Measurements from ENCODE around the gene UGDH.
A peak's percentile ranks its signal among the peaks of the same experiment; 100 is the strongest.
"Not testable (repeated sequence)": the region's sequence is repeated elsewhere in the genome, so short reads cannot be mapped to it uniquely, and the experiment has no call there.

Gene UGDH

DNA sequence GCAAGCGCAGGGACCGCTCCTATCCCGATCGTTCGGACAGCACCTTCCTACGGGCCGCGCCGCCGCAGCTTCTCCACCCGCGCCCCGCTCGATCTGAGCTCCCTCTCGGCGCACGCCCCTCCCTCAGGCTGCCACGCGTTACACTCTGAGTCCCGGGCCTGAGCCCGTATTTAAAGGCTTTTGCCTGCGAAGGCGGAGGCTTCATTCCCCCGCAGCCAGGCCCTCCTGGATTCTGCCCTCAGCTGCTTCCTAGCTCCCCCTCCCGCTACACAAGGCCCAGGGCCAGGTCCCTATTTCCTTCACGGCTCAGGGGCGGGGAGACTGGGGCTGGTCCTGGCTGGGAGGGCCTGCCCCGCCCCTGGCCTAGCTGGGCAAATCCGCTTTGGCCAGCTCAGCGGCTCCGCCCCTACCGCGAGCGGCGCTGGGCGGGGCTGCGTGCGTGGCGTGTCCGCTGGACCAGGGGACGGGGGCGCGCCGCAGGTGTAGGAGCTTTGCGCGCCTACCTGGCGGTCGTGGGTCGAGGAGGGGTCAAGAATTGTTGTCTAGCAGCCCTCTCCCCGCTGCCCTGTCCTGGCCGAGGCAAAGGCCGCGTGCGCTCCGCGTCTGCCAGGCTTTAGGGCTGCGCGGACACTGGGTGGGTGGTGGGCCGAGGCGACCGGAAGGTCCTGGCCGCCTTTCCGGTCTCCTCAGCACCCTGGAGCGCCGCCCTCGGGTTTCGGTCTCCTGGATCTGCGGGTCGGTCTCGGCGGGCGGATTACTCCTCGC, at the start of gene UGDH:
Gene UGDH, minus strand, starts transcription at position 144 of the 765 bp plus-strand sequence. CDS start 5,927 bp downstream, outside the sequence.
- peak; percentile 99 for DNase-seq

DNA sequence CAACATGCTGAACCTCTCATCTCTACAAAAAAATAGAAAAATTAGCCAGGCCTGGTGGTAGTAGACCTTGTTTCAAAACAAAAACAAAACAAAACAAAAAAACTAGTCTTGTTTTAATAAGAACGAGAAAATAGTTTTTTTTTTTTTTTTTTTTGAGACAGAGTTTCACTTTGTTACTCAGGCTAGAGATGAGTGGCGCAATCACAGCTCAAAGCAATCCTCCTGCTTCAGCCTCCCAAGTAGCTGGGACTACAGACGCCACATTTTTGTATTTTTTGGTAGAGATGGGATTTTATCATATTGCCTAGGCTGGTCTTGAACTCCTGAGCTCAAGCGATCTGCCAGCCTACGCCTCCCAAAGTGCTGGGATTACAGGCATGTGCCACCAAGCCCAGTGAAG, 47.7 kb upstream of the UGDH start:
- no peak for DNase-seq

DNA sequence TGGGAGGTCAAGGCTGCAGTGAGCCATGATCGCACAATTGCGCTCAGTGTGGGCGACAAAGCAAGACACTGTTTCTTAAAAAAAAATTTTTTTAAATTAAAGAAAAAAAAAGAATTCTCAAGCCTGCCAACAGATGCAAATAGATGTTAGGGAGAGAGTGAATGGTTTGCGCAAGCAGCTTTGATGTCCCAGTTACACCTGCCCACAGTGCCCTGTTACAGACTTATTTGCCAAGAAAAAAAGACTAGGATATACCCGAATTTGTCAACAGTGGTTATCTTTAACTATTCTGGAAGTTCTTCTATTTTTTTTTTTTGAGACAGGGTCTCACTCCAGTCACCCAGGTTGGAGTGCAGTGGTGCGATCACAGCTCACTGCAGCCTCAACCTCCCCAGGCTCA, 44.3 kb upstream of the UGDH start:
- DNase-seq = no peak

- no peak for DNase-seq
Measured at GRCh38 chr4:39571054-39571453, 43.8 kb upstream of the UGDH start.

- DNase-seq = no peak
Measured at GRCh38 chr4:39569209-39569608, 42.0 kb upstream of the UGDH start.

DNA sequence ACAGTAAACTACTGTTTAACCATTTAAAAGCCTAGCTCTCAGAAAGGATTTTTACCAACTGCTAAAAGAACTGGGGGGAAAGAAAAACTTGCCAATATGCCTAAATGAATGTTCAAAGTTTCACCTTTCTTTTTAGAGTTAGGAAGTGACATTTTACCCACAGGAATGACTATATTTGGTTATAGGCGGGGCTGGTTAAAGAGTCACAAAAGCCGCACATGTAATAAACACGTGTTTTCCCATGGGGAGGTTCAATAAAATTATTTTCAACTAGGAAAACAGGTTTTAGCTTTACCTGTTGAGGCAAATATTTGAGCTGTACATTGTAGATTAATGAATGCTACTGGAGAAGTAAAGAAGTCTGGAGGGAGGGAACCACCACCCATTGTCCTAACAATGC, 41.6 kb upstream of the UGDH start:
- peak; percentile 4 for DNase-seq

DNA sequence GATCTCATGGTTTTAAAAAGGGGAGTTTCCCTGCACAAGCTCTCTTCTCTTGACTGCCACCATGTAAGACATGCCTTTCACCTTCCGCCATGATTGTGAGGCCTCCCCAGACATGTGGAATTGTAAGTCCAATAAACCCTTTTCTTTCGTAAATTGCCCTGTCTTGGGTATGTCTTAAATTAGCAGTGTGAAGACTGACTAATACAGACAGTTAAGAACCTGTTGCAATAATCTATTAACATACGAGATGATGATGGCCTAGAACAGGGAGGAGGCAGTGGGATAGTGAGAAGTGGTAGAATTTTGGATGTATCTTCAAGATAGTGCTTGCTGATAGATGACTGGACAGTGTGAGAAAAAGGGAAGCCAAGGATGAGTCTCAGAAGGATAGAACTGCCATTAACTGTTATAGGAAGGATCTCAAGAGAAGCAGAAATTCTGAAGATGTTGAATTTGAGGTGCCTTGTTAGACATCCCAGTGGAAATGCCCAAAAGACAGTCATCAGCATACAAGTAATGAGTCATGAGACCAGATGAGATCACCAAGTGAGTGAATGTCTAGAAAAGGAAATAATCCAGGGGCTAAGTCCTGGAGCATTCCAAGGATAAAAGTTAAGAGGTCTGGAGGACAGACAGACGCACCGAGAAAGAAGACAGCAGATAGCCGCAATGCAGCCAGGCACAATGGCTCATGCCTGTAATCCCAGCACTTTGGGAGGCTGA, 38.8 kb upstream of the UGDH start:
- DNase-seq = no peak

DNA sequence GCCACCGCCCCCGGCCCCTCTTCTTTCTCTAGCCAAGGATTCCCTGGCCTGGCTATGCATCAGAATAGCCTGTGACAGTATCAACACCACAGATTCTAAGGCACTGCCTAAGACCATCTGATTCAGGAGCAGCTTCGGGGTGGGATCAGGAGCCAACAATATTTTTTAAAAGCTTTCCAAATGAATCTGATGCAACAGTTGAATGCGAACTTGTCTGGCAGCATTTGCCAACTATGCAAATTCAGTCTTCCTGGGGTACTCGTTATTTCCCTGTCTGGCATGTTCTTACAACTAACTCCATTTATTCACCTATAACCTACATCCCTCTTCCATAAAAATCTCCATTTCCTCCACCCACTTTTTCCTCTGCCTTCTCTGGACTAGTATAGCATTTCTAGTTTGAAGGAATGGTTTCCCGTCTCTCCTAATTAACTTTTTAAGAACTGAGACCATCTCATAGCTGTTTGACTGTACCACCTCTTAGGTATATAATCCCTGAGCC, 36.2 kb upstream of the UGDH start:
- no peak for DNase-seq

GRCh38 chr4:39562792-39563191, 35.6 kb upstream of the UGDH start:
- no peak for DNase-seq

GRCh38 chr4:39559626-39560025, 32.4 kb upstream of the UGDH start:
- no peak for DNase-seq

GRCh38 chr4:39555472-39555871, 28.2 kb upstream of the UGDH start:
- DNase-seq = no peak

DNA sequence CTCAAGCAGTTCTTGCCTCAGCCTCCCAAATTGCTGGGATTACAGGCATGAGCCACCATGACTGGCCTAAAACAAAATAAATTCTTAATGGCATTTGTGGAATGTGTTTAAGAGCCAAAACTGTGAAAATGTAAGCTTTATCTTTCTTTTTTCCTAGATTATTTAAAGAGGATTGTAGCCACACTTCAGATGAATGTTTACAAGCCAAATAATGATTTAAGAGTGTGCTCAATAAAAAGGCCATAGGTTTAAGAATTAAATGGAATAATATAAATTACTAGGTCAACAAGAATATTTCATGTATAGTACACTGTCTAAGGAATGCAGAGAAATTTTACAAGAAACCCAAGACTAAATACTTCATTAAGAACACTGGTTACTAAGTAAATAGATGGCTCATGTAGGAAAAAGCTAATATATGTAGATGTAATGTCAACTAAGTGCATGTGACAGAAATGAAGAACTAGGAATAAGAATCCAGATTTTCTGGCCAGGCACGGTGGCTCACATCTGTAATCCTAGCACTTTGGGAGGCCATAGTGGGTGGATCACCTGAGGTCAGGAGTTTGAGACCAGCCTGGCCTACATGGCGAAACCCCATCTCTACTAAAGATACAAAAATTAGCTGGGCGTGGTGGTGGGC, 21.3 kb upstream of the UGDH start:
- DNase-seq = no peak

GRCh38 chr4:39544580-39545315, 17.5 kb upstream of the UGDH start:
- no peak for DNase-seq

- not testable (repeated sequence) for DNase-seq
Measured at GRCh38 chr4:39544080-39544479, 16.8 kb upstream of the UGDH start.

- DNase-seq = no peak
Measured at GRCh38 chr4:39543034-39543433, 15.8 kb upstream of the UGDH start.

DNA sequence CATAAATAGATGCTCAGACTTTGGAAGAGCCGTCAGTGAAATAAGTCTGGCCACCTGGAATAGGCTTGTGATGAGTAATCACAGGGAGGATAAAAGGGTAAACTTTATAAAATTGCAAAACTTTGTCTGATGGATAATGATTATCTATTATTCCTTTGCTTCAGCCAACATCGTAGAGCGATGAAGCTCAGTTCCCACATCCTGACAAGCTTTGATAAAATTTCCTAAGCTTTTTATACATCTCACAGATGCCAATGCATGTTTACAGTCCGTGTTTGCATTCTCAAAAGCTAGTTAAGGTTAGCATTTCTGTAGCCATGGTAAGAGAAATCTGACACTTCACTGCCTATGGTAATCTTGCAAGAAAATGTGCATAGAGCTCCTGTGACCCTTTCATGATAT, 15.4 kb upstream of the UGDH start:
- no peak for DNase-seq

- DNase-seq = no peak
Measured at GRCh38 chr4:39541987-39542610, 14.9 kb upstream of the UGDH start.

DNA sequence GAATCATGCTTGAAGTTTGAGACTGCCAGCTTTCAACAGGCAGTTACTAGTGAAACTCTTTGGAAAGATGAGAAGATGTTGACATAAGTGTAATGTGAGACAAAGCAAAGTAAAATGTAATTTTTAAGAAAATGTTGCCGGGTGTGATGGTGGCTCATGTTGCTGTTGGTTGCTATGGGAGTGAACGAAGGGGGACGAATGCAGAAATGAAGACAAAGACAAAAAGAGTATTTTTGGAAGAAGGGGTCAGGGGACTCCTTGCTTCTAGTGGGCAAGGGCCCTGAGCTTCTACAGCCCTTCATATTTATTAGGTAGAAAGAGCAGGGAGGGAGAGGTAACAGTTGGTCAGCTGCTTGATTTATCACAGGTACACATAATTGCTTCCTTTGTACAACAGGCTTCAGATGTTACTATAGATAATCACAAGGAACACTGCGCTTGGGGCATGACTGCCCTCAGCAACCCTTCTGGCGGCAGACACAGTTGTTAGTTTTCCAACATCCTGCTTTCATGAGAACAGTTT, 11.9 kb upstream of the UGDH start:
- DNase-seq = peak; percentile 24

GRCh38 chr4:39533541-39533940, 6.3 kb upstream of the UGDH start:
- no peak for DNase-seq

DNA sequence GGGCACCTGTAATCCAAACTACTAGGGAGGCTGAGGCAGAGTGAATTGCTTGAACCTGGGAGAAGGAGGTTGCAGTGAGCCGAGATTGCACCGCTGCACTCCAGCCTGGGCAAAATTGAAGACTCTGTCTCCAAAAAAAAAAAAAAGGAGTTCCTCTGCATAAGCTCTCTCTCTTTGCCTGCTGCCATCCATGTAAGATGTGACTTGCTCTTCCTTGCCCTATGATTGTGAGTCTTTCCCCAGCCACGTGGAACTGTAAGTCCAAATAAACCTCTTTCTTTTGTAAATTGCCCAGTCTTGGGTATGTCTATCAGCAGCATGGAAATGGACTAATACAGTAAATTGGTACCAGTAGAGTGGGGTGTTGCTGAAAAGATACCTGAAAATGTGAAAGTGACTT, 5.0 kb upstream of the UGDH start:
- DNase-seq = not testable (repeated sequence)

DNA sequence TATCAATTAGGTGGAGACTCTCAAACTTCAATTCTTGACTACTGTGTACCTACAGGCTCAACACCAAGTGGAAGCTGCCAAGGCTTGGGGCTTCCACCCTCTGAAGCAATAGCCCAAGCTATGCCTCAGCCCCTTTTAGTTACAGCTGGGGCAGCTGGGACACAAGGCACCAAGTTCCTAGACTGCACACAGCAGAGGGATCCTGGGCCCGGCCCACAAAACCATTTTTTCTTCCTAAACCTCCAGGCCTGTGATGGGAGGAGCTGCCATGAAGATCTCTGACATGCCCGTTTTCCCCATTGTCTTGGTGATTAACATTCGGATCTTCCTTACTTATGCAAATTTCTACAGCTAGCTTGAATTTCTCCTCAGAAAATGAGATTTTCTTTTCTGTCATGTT, 3.4 kb upstream of the UGDH start:
- DNase-seq = no peak

DNA sequence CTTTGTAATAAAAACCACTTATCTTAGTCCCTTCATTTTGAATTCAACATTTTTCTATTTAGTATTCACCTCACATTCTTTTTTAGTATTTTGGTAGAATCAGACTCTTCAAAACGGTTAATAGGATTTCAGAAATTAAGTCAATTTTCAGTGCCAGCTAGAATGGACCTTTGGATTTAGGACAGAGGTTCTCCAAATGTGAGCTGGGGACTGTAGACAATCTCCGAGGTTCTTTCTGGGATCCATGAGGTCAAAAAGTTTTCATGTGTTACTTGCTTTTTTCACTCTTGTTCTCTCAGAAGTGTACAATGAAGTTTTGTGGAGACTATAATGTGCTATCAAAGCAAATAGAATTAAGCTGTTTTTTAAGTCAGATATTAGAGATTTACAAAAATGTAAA, 2.3 kb upstream of the UGDH start:
- no peak for DNase-seq

Data from eye (tissue), 1 donor.